ENCODE measurements around the gene BDKRB2.

The BDKRB2 gene

GRCh38 chr14:96231056-96231455 is 26.4 kb downstream of the BDKRB2 start:
- no peak overlapping the region for H3K27ac ChIP-seq (replicated peaks)
- no peaks in the 10 kb centered on the region for H3K27me3 ChIP-seq (ENCODE audit: insufficient read depth, poor library complexity, severe bottlenecking)
- TF ChIP-seq REST (IDR thresholded peaks at IDR 0.05; ENCODE audit: insufficient replicate concordance, low read depth) (no peak), SPI1 (IDR thresholded peaks at IDR 0.05; ENCODE audit: borderline replicate concordance, low read depth) (no peak), CTCF (IDR thresholded peaks at IDR 0.05; ENCODE audit: insufficient read depth, low read length) (no peak), POLR2AphosphoS5 (IDR thresholded peaks at IDR 0.05; ENCODE audit: low read depth) (no peak), GABPA (IDR thresholded peaks at IDR 0.05; ENCODE audit: low read depth) (no peak)
- no peak overlapping the region for H3K4me3 ChIP-seq (replicated peaks; ENCODE audit: insufficient read depth, low read length)
- DNase-seq (ENCODE audit: low read depth in 1 of 2, low spot score in 1 of 2) = no peak

GRCh38 chr14:96231526-96232130 is 27.0 kb downstream of the BDKRB2 start:
- Histone ChIP-seq H3K27ac (replicated peaks) (no peak overlapping the region), H3K27me3 (ENCODE audit: insufficient read depth, poor library complexity, severe bottlenecking) (no peaks in the 10 kb centered on the region), H3K4me3 (replicated peaks; ENCODE audit: insufficient read depth, low read length) (no peak overlapping the region)
- no peak for DNase-seq (ENCODE audit: low read depth in 1 of 2, low spot score in 1 of 2)
- TF ChIP-seq SPI1 (IDR thresholded peaks at IDR 0.05; ENCODE audit: borderline replicate concordance, low read depth) (no peak), POLR2AphosphoS5 (IDR thresholded peaks at IDR 0.05; ENCODE audit: low read depth) (no peak)

GRCh38 chr14:96232506-96232905 is 27.9 kb downstream of the BDKRB2 start:
- Histone ChIP-seq H3K27me3 (ENCODE audit: insufficient read depth, poor library complexity, severe bottlenecking) (no peaks in the 10 kb centered on the region), H3K4me3 (replicated peaks; ENCODE audit: insufficient read depth, low read length) (no peak overlapping the region), H3K27ac (replicated peaks) (no peak overlapping the region)
- DNase-seq (ENCODE audit: low read depth in 1 of 2, low spot score in 1 of 2) = no peak
- TF ChIP-seq REST (IDR thresholded peaks at IDR 0.05; ENCODE audit: insufficient replicate concordance, low read depth) (no peak), POLR2AphosphoS5 (IDR thresholded peaks at IDR 0.05; ENCODE audit: low read depth) (no peak), CTCF (IDR thresholded peaks at IDR 0.05; ENCODE audit: insufficient read depth, low read length) (no peak), GABPA (IDR thresholded peaks at IDR 0.05; ENCODE audit: low read depth) (no peak), SPI1 (IDR thresholded peaks at IDR 0.05; ENCODE audit: borderline replicate concordance, low read depth) (no peak)

GRCh38 chr14:96233661-96234060 is 29.0 kb downstream of the BDKRB2 start:
- H3K27ac ChIP-seq (replicated peaks) = no peak overlapping the region
- no peak for DNase-seq (ENCODE audit: low read depth in 1 of 2, low spot score in 1 of 2)
- no peak overlapping the region for H3K4me3 ChIP-seq (replicated peaks; ENCODE audit: insufficient read depth, low read length)
- no peaks in the 10 kb centered on the region for H3K27me3 ChIP-seq (ENCODE audit: insufficient read depth, poor library complexity, severe bottlenecking)
- TF ChIP-seq CTCF (IDR thresholded peaks at IDR 0.05; ENCODE audit: insufficient read depth, low read length) (no peak), GABPA (IDR thresholded peaks at IDR 0.05; ENCODE audit: low read depth) (no peak), SPI1 (IDR thresholded peaks at IDR 0.05; ENCODE audit: borderline replicate concordance, low read depth) (no peak), POLR2AphosphoS5 (IDR thresholded peaks at IDR 0.05; ENCODE audit: low read depth) (no peak), REST (IDR thresholded peaks at IDR 0.05; ENCODE audit: insufficient replicate concordance, low read depth) (no peak)
